ENCODE data around the gene RASGRP1. TPM values are rescaled to one million over a fixed set of nuclear protein-coding genes. Genes with fewer than 3 reads are reported as not detected.

The RASGRP1 gene
- total and polyA plus RNA-seq, 10 of the 15 experiments (the other 5 are each of a cell fraction or from before 2014, with no cell fraction given) = 5.6 to 234 (median 20.9) TPM

- no peak for TF ChIP-seq MYB (IDR thresholded peaks at IDR 0.05; ENCODE audit: borderline replicate concordance, low read depth, low read length)
- no peak for TF ChIP-seq JUND (IDR thresholded peaks at IDR 0.05; ENCODE audit: low read depth, low read length)
- no peak for TF ChIP-seq STAT3 (IDR thresholded peaks at IDR 0.05; ENCODE audit: low read depth, low read length)
- TF ChIP-seq BHLHE40 (IDR thresholded peaks at IDR 0.05; ENCODE audit: borderline replicate concordance in 1 of 2, low read depth in 2 of 2, low read length in 1 of 2) = no peak
These were observed 65.0 kb downstream of the RASGRP1 start (continued) for GRCh38 chr15:38499651-38500050.

GRCh38 chr15:38496151-38496550 lies 68.5 kb downstream of the RASGRP1 start:
- H3K9ac ChIP-seq (ENCODE audit: control insufficient read depth, insufficient read depth, low read length) = no peak overlapping the region
- in situ Hi-C loops (cut with MboI) = no loop called here
- TF ChIP-seq TCF12 (IDR thresholded peaks at IDR 0.05; ENCODE audit: low read depth, low read length) (no peak), NKRF (conservative IDR thresholded peaks at IDR 0.05) (no peak), SMC3 (IDR thresholded peaks at IDR 0.05; ENCODE audit: borderline replicate concordance, low read length) (no peak), SKIL (IDR thresholded peaks at IDR 0.05; ENCODE audit: low read depth, poor library complexity, severe bottlenecking) (no peak), REST (IDR thresholded peaks at IDR 0.05; ENCODE audit: low read depth, low read length) (no peak), ZNF207 (IDR thresholded peaks at IDR 0.05; ENCODE audit: borderline replicate concordance) (no peak), SMAD5 (IDR thresholded peaks at IDR 0.05; ENCODE audit: low read depth) (no peak), CBX5 (IDR thresholded peaks at IDR 0.05; ENCODE audit: low read depth) (no peak), E2F4 (IDR thresholded peaks at IDR 0.05; ENCODE audit: low read depth, low read length) (no peak), ZNF622 (IDR thresholded peaks at IDR 0.05) (no peak), HDGF (IDR thresholded peaks at IDR 0.05) (no peak)

More at GRCh38 chr15:38496151-38496550, 68.5 kb downstream of the RASGRP1 start:
- Histone ChIP-seq H4K20me1 (ENCODE audit: control insufficient read depth, insufficient read depth) (no peaks in the 10 kb centered on the region), H2AFZ (ENCODE audit: control insufficient read depth, low read depth, low read length) (no peak overlapping the region), H3K79me2 (ENCODE audit: control insufficient read depth, insufficient read depth, low read length) (no peaks in the 10 kb centered on the region), H3K4me1 (ENCODE audit: control insufficient read depth, insufficient read depth, low read length) (no peaks in the 10 kb centered on the region), H3K4me2 (ENCODE audit: control insufficient read depth, insufficient read depth) (no peak overlapping the region), H3K4me3 (no peak overlapping the region), H3K27me3 (replicated peaks in 1 of 2; ENCODE audit: control insufficient read depth in 2 of 2, insufficient read depth in 2 of 2, low read length in 1 of 2) (no peaks in the 10 kb centered on the region), H3K27ac (ENCODE audit: control insufficient read depth, insufficient read depth) (no peak overlapping the region), H3K36me3 (ENCODE audit: control insufficient read depth in 2 of 2, insufficient read depth in 2 of 2, low read length in 1 of 2) (peaks cover 12 to 18% of the 10 kb centered on the region in 2 experiments), H3K9me3 (replicated peaks; ENCODE audit: control insufficient read depth, insufficient read depth, low read length) (peaks cover 2% of the 10 kb centered on the region; the same call in 1 of the 3 replicates)
- intact Hi-C loops (cut with micrococcal nuclease; ENCODE audit: unreplicated experiment) = no loop called here
- ATAC-seq (no peak), DNase-seq (ENCODE audit: low read depth, low spot score) (no peak), FAIRE-seq (no peak)
- CTCF ChIA-PET = interaction anchor here (1.0 to 4.0 kb wide), 8 partner anchors 9 to 203 kb away, joined by 3 to 32 read pairs (median 6); no protein-coding TSS in a partner anchor
- SMC1A ChIA-PET (ENCODE audit: uncharacterized antibody, unreplicated experiment) = interaction anchor here (1.0 to 5.7 kb wide), 11 partner anchors 14 to 204 kb away, joined by 3 to 31 read pairs (median 4); no protein-coding TSS in a partner anchor
- POLR2A ChIA-PET = no interaction called here
- WGBS (ENCODE audit: insufficient coverage, insufficient replicate concordance, low lambda C conversion rate, missing lambda C conversion rate) = 97% methylated on average over 1 of the region's 1 CpG
- no TSS peak for BruUV-seq (replicated peaks)
- RAD21 ChIA-PET (ENCODE audit: unreplicated experiment) = interaction anchor here (0.8 to 1.0 kb wide), 2 partner anchors 55 to 195 kb away, joined by 3 read pairs; no protein-coding TSS in a partner anchor

Measured in GM12878 (cell line).